ENCODE data around the gene SLC25A29. TPM values are rescaled to one million over a fixed set of nuclear protein-coding genes. Genes with fewer than 3 reads are reported as not detected.
A peak's percentile ranks its signal among the peaks of the same experiment; 100 is the strongest.

Gene SLC25A29
- total RNA-seq, 3 donors from 2014 or later, result 40.2 to 119 (median 110) TPM

GRCh38 chr14:100341301-100342031 lies 35.2 kb upstream of the SLC25A29 start:
- peak overlapping the region; percentile 42 to 77 for H3K27ac ChIP-seq
- H3K4me3 ChIP-seq, result no peak overlapping the region
- no peaks in the 10 kb centered on the region for H3K27me3 ChIP-seq
- H3K36me3 ChIP-seq, result peaks cover 6% of the 10 kb centered on the region
- no peaks in the 10 kb centered on the region for H3K4me1 ChIP-seq
- TF ChIP-seq POLR2A (IDR thresholded peaks at IDR 0.05), result no peak
- TF ChIP-seq CTCF (IDR thresholded peaks at IDR 0.05), result no peak
- TF ChIP-seq POLR2AphosphoS5 (IDR thresholded peaks at IDR 0.05), result no peak
- intact Hi-C loops (cut with DNase I; ENCODE audit: low total_unique reads), result no loop called here
- no peaks in the 10 kb centered on the region for H3K9me3 ChIP-seq
- DNase-seq (ENCODE audit: low spot score in 2 of 2), result no peak

DNA sequence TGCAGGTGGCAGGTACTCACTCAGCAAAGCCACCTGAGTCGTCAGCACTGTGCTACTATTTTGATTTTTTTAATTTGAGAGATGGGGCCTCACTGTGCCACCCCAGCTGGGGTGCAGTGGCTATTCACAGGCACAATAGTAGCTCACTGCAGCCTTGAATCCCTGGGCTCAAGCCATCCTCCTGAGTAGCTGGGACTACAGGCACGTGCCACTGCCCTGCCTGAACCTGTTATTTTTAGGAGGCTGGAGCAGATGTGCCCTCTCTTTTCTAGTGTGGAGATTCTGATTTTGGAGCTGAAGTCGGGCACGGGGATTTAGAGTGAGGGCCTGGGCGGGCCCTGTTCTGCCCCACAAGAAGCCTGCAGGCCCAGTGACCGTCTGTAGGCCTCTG lies 34.2 kb upstream of the SLC25A29 start:
- no peak for TF ChIP-seq POLR2AphosphoS5 (IDR thresholded peaks at IDR 0.05)
- TF ChIP-seq CTCF (IDR thresholded peaks at IDR 0.05), result no peak
- no peak for TF ChIP-seq POLR2A (IDR thresholded peaks at IDR 0.05)
- Histone ChIP-seq H3K27ac (no peak overlapping the region), H3K36me3 (no peaks in the 10 kb centered on the region), H3K27me3 (no peaks in the 10 kb centered on the region), H3K4me3 (no peak overlapping the region), H3K4me1 (no peaks in the 10 kb centered on the region), H3K9me3 (no peaks in the 10 kb centered on the region)
- intact Hi-C loops (cut with DNase I; ENCODE audit: low total_unique reads), result no loop called here
- no peak for DNase-seq (ENCODE audit: low spot score in 2 of 2)

GRCh38 chr14:100339766-100340422 lies 33.6 kb upstream of the SLC25A29 start:
- Histone ChIP-seq H3K4me3 (no peak overlapping the region), H3K36me3 (no peaks in the 10 kb centered on the region), H3K9me3 (no peaks in the 10 kb centered on the region), H3K27me3 (no peaks in the 10 kb centered on the region), H3K4me1 (no peaks in the 10 kb centered on the region), H3K27ac (no peak overlapping the region)
- intact Hi-C loops (cut with DNase I; ENCODE audit: low total_unique reads), result no loop called here
- DNase-seq (ENCODE audit: low spot score in 2 of 2), result no peak
- TF ChIP-seq CTCF (IDR thresholded peaks at IDR 0.05) (no peak), POLR2AphosphoS5 (IDR thresholded peaks at IDR 0.05) (no peak), POLR2A (IDR thresholded peaks at IDR 0.05) (no peak)

DNA sequence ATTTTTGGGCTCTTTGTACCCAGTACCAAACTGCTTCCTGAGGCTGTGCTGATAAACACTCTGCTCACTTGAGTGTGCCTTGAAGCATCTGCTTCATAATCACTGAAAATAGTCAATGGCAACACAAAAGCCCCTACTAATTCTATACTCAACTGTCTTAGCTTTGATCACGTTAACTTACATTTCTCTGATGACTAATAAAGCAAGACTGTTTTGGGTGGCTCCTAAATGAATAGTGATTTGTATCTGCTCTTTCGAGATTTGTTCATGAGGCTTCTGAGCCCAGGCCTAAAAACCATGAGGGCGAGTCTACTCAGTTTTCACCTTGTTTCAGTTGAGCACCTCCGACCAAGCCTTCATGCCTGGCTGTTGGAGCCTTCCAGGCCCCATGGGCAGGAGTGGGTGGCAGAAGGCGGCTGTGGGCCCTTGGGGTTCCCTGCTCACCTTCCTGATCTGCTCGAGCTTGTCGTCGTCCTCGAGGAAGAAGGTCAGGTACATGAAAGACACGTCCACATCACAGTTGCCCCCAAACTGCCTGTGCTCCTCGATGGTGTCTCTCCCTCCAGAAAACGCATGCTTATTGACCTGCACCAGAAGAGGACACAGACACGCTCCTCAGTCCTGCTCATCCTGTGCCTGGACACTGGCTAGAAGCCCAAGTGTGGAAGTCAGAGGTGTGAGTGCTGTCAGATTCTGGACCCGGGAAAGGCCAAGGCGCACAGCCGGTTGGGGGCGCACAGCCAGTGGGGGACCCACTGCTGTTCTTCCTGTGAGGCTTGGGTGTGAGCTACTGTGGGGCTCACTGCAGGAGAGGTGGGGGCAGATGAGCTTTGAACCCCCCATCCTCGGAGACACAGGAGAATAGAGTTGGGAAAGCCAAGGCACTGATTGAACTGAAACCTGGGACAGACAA lies 30.6 kb upstream of the SLC25A29 start:
- Histone ChIP-seq H3K27ac (no peak overlapping the region), H3K4me1 (no peaks in the 10 kb centered on the region), H3K4me3 (no peak overlapping the region), H3K27me3 (no peaks in the 10 kb centered on the region), H3K36me3 (no peaks in the 10 kb centered on the region), H3K9me3 (no peaks in the 10 kb centered on the region)
- TF ChIP-seq POLR2A (IDR thresholded peaks at IDR 0.05), result no peak
- TF ChIP-seq POLR2AphosphoS5 (IDR thresholded peaks at IDR 0.05), result no peak
- TF ChIP-seq CTCF (IDR thresholded peaks at IDR 0.05), result no peak
- intact Hi-C loops (cut with DNase I; ENCODE audit: low total_unique reads), result no loop called here
- no peak for DNase-seq (ENCODE audit: low spot score in 2 of 2)

All from breast epithelium (tissue), 4 donors.